HUES6 (cell line): ENCODE measurements around the gene SI.

ENCODE experiments used
- H3K27ac ChIP-seq: 2 replicates; pipeline ENCODE4 v1.7.0; 2013; ENCODE audit warnings: low read depth, mild to moderate bottlenecking, low read length, inconsistent platforms
- H3K27me3 ChIP-seq: 2 replicates; pipeline ENCODE4 v1.6.1; 2013; ENCODE audit warnings: low read length; ENCODE audit not compliant: control insufficient read depth, insufficient read depth
- H3K36me3 ChIP-seq: 2 replicates; pipeline ENCODE4 v1.6.1; 2013; ENCODE audit warnings: low read length; ENCODE audit not compliant: control insufficient read depth, insufficient read depth
- H3K4me1 ChIP-seq: 2 replicates; pipeline ENCODE4 v1.6.1; 2013; ENCODE audit warnings: low read length; ENCODE audit not compliant: control insufficient read depth, insufficient read depth
- H3K4me3 ChIP-seq: 2 replicates; pipeline ENCODE4 v1.5.1; 2013; ENCODE audit warnings: low read depth, low read length
- H3K9ac ChIP-seq: one replicate; pipeline ENCODE4 v1.6.1; 2013; ENCODE audit warnings: mild to moderate bottlenecking, low read length
- H3K9me3 ChIP-seq: 2 replicates; pipeline ENCODE4 v1.6.1; 2013; ENCODE audit warnings: low read depth, low read length; ENCODE audit not compliant: control insufficient read depth, insufficient read depth

SI gene

DNA sequence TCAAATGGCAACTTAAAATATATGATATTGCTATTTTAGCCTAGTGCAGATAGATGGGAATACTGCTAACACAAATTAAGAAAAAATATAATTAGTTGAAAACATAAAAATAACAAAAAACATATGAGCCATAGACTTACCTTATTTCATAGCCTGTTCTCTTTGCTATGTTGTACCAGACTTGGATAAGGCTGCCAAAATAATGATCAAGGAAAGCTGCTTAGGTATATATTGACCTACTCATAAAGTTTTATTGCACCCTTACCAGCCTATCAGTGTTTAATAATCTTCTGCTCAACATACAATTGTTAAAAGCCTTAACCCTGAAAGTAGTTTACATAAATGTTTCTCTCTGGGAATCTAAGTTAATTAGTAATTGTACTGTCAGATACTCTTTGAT, at the start of gene SI:
SI (minus strand) TSS at position 204 of the 400 bp plus-strand sequence. CDS start 2,484 bp downstream, outside the sequence.
- Histone ChIP-seq H3K4me3 (no peak within 1 kb of the TSS), H3K27me3 (no peaks in the 10 kb centered on the region), H3K9me3 (no peaks in the 10 kb centered on the region), H3K27ac (no peak within 1 kb of the TSS), H3K9ac (no peak within 1 kb of the TSS), H3K4me1 (no peaks in the 10 kb centered on the region), H3K36me3 (no peaks in the 10 kb centered on the region)

- H3K27me3 ChIP-seq: no peaks in the 10 kb centered on the region
- no peaks in the 10 kb centered on the region for H3K9me3 ChIP-seq
- H3K4me3 ChIP-seq: no peak overlapping the region
- H3K4me1 ChIP-seq: no peaks in the 10 kb centered on the region
- no peak overlapping the region for H3K27ac ChIP-seq
- H3K36me3 ChIP-seq: no peaks in the 10 kb centered on the region
- H3K9ac ChIP-seq: no peak overlapping the region
Observed at GRCh38 chr3:165125836-165126235, 47.5 kb upstream of the SI start.

- no peaks in the 10 kb centered on the region for H3K9me3 ChIP-seq
- no peaks in the 10 kb centered on the region for H3K4me1 ChIP-seq
- H3K4me3 ChIP-seq: no peak overlapping the region
- no peaks in the 10 kb centered on the region for H3K36me3 ChIP-seq
- H3K27ac ChIP-seq: no peak overlapping the region
- no peak overlapping the region for H3K9ac ChIP-seq
- no peaks in the 10 kb centered on the region for H3K27me3 ChIP-seq
Observed at GRCh38 chr3:165111401-165111800, 33.1 kb upstream of the SI start.

GRCh38 chr3:165103616-165104015, 25.3 kb upstream of the SI start:
- no peaks in the 10 kb centered on the region for H3K9me3 ChIP-seq
- H3K27me3 ChIP-seq: no peaks in the 10 kb centered on the region
- H3K27ac ChIP-seq: no peak overlapping the region
- no peaks in the 10 kb centered on the region for H3K4me1 ChIP-seq
- H3K4me3 ChIP-seq: no peak overlapping the region
- H3K36me3 ChIP-seq: no peaks in the 10 kb centered on the region
- H3K9ac ChIP-seq: no peak overlapping the region

GRCh38 chr3:165082650-165083049, 4.4 kb upstream of the SI start:
- Histone ChIP-seq H3K27ac (no peak overlapping the region), H3K9me3 (no peaks in the 10 kb centered on the region), H3K27me3 (no peaks in the 10 kb centered on the region), H3K4me1 (no peaks in the 10 kb centered on the region), H3K36me3 (no peaks in the 10 kb centered on the region), H3K9ac (no peak overlapping the region), H3K4me3 (no peak overlapping the region)

DNA sequence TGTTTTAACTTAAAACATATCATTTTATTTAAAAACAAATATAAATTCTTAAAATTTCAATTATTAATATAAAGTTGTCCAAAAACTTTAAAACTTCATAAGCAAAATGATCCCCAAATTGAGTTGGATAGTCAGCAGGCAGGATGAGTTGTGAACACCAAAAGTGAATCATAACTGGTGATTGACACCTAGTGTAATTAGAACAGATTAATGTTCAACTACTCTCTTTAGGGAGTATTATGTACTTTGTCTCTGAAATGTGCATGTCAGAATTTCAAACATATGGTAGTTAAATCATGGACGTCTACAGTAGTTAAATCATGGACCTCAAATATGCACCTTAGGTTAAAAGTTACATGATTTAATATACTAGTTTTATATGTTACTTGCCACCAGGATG, 2.9 kb upstream of the SI start:
- no peaks in the 10 kb centered on the region for H3K36me3 ChIP-seq
- no peak overlapping the region for H3K9ac ChIP-seq
- no peak overlapping the region for H3K27ac ChIP-seq
- no peaks in the 10 kb centered on the region for H3K9me3 ChIP-seq
- no peak overlapping the region for H3K4me3 ChIP-seq
- no peaks in the 10 kb centered on the region for H3K4me1 ChIP-seq
- no peaks in the 10 kb centered on the region for H3K27me3 ChIP-seq

DNA sequence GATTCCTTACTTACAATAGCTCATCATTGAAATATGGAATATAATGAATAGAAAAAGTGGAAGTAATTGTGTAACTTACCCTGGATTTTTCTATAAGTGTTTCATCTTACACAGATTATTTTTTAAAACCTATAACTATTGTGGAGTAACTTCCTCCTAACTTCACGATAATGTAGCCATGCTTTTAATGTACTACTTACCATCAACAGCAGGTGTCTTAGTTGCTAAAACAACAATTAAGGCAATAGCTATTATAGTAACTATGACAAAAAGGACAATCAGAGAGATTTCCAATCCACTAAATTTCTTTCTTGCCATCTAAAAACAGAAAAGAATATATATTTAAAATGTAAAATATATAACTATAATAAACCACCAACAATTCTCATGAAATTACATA, 2.6 kb downstream of the SI start:
- H3K9ac ChIP-seq: no peak overlapping the region

GRCh38 chr3:165070682-165071081, 7.6 kb downstream of the SI start:
- Histone ChIP-seq H3K4me1 (no peaks in the 10 kb centered on the region), H3K9ac (no peak overlapping the region), H3K27ac (no peak overlapping the region), H3K27me3 (no peaks in the 10 kb centered on the region), H3K9me3 (no peaks in the 10 kb centered on the region), H3K4me3 (no peak overlapping the region), H3K36me3 (no peaks in the 10 kb centered on the region)

More for the DNA sequence above, 2.6 kb downstream of the SI start:
- no peaks in the 10 kb centered on the region for H3K27me3 ChIP-seq
- H3K27ac ChIP-seq: no peak overlapping the region
- no peak overlapping the region for H3K4me3 ChIP-seq
- H3K36me3 ChIP-seq: no peaks in the 10 kb centered on the region
- no peaks in the 10 kb centered on the region for H3K9me3 ChIP-seq
- no peaks in the 10 kb centered on the region for H3K4me1 ChIP-seq

DNA sequence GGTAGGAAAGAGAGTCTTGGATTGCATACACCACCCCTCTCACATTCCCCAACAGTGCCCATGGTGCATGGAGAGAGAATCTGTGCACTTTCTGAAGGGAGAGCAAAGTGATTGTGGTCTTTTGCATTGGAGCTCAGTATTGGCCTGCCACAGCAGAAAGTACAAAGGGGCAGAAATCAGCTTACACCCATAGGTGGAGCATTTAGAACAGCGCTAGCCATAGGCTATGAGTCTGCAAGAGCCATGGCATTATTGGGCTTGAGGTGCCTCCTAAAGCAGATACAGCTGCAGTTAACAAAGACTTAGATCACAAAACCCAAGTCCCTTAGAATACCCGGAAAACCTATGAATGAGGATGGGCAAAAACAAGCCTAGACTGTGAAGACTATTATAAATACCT, 21.8 kb downstream of the SI start:
- Histone ChIP-seq H3K4me1 (no peaks in the 10 kb centered on the region), H3K36me3 (no peaks in the 10 kb centered on the region), H3K9me3 (no peaks in the 10 kb centered on the region), H3K27ac (no peak overlapping the region), H3K4me3 (no peak overlapping the region), H3K27me3 (no peaks in the 10 kb centered on the region), H3K9ac (no peak overlapping the region)

DNA sequence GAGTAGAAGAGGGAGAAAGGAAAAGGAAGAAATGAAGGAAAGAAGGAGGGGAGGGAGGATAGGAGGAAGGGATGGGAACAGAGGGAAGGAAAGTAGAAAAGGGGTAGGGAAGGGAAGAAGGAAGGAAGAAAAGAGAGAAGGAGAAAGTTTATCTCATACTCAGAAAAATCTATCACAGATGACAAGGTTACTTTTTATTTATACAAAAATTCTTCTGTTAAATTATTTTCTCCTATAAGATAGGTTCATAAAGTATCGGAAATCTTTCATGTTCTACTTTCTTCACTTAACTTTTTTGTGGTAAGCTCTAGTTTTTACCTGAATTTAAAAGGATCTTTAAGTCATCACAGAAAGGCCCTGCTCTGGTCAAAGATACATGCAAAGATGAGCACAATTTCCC, 38.1 kb downstream of the SI start:
- Histone ChIP-seq H3K9me3 (no peaks in the 10 kb centered on the region), H3K4me3 (no peak overlapping the region), H3K9ac (no peak overlapping the region), H3K36me3 (no peaks in the 10 kb centered on the region), H3K27ac (no peak overlapping the region), H3K4me1 (no peaks in the 10 kb centered on the region), H3K27me3 (no peaks in the 10 kb centered on the region)

DNA sequence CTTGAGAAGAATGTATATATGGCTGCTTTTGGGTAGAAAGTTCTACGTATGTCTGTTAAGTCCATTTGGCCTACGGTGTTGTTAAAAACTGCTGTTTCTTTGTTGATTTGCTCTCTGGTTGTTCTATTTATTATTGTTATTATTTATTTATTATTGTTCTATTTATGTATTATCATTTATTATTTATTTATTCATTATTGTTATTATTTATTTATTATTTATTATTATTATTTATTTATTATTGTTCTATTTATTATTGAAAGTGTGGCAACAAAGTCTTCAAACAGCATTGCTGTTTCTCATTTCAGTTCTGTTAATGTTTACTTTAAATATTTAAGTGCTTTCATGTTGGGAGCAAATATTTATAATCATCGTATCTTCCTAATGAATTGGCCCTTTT, 66.7 kb downstream of the SI start:
- Histone ChIP-seq H3K4me1 (no peaks in the 10 kb centered on the region), H3K4me3 (no peak overlapping the region), H3K36me3 (no peaks in the 10 kb centered on the region), H3K27me3 (no peaks in the 10 kb centered on the region), H3K9ac (no peak overlapping the region), H3K27ac (no peak overlapping the region), H3K9me3 (no peaks in the 10 kb centered on the region)

GRCh38 chr3:164984947-164985346, 93.3 kb downstream of the SI start:
- H3K9ac ChIP-seq: no peak overlapping the region
- H3K27me3 ChIP-seq: no peaks in the 10 kb centered on the region
- H3K4me3 ChIP-seq: no peak overlapping the region
- H3K36me3 ChIP-seq: no peaks in the 10 kb centered on the region
- no peaks in the 10 kb centered on the region for H3K4me1 ChIP-seq
- H3K27ac ChIP-seq: no peak overlapping the region
- no peaks in the 10 kb centered on the region for H3K9me3 ChIP-seq
